Naive thymus-derived CD8-positive, alpha-beta T cell (primary cell): Measurements from ENCODE around the gene UBTD1. TPM values are rescaled to one million over a fixed set of nuclear protein-coding genes. Genes with fewer than 3 reads are reported as not detected.

Source experiments
- ATAC-seq, 2 donors: fragments of 150-1000 bp; cut with Tn5 transposase in 1 of 2; sonication (Bioruptor Pico), chemical (Tn5 transposase) in 1 of 2; 1 replicate in 1 of 2; 2 replicates in 1 of 2; pipeline ENCODE4 v1.10.0; 2021; ENCODE audit warnings: mild to moderate bottlenecking in 2 of 2, moderate library complexity in 2 of 2
- POLR2A ChIA-PET: fragments of 350-600 bp; sonication (Branson Sonifier 250); formaldehyde crosslinking; loops from one replicate; lab custom pipeline; 2021; ENCODE audit warnings: antibody characterized with exemption; lab: Charles Lee
- DNase-seq, 10 donors: peaks; one replicate each; pipeline versions ENCODE4 v3.0.0 to v3.0.0-alpha.2; 2020 to 2022
- H3K27ac Mint-ChIP-seq, 10 donors: one replicate each; pipeline ENCODE4 v1.8.0; 2020 to 2022; ENCODE audit warnings: mild to moderate bottlenecking in 10 of 10, mixed read lengths in 10 of 10, moderate library complexity in 4 of 10, inconsistent platforms in 1 of 10
- H3K27me3 Mint-ChIP-seq, 5 donors: one replicate each; pipeline ENCODE4 v1.8.0; 2021 to 2022; ENCODE audit warnings: mixed read lengths in 5 of 5
- H3K36me3 Mint-ChIP-seq, 3 donors: one replicate each; pipeline ENCODE4 v1.8.0; 2020 to 2022; ENCODE audit warnings: mixed read lengths in 3 of 3, mild to moderate bottlenecking in 2 of 3, inconsistent platforms in 1 of 3
- H3K4me1 Mint-ChIP-seq, 4 donors: one replicate each; pipeline ENCODE4 v1.8.0; 2021 to 2022; ENCODE audit warnings: mixed read lengths in 4 of 4
- H3K4me3 Mint-ChIP-seq, 10 donors: one replicate each; pipeline ENCODE4 v1.8.0; 2020 to 2022; ENCODE audit warnings: mild to moderate bottlenecking in 10 of 10, mixed read lengths in 10 of 10, moderate library complexity in 6 of 10, inconsistent platforms in 1 of 10
- H3K9me3 Mint-ChIP-seq, 9 donors: one replicate each; pipeline ENCODE4 v1.8.0; 2020 to 2022; ENCODE audit warnings: mixed read lengths in 9 of 9, mild to moderate bottlenecking in 3 of 9, inconsistent platforms in 1 of 9, moderate library complexity in 1 of 9
- polyA plus RNA-seq, 3 donors: library from polyadenylated mRNA; unstranded; fragments of 300-500 nt; fragmentation: Illumina TruSeq; gene quantifications; one replicate each; pipeline ENCODE4 v1.2.3, GENCODE V29; 2021
- total RNA-seq, 8 experiments: library from RNA in 2 of 8; stranded (reverse) in 2 of 8; gene quantifications; one replicate each; pipeline ENCODE4 v1.2.3 and lab custom pipeline; 2021 to 2026

The UBTD1 gene
- total and polyA plus RNA-seq, 5 experiments from 2014 or later, result 1.2 to 2.7 (median 1.6) TPM

GRCh38 chr10:97506199-97506991 lies 7.7 kb downstream of the UBTD1 start:
- no peak for DNase-seq
- no peak for ATAC-seq
- Mint-ChIP-seq H3K9me3 (no peaks in the 10 kb centered on the region), H3K27ac (peak overlapping the region in 1 of 10 donors; percentile 50), H3K4me1 (no peaks in the 10 kb centered on the region), H3K27me3 (peaks cover 0 to 19% (median 7%) of the 10 kb centered on the region in 5 donors), H3K36me3 (no peaks in the 10 kb centered on the region), H3K4me3 (no peak overlapping the region)
- POLR2A ChIA-PET, result no interaction called here

DNA sequence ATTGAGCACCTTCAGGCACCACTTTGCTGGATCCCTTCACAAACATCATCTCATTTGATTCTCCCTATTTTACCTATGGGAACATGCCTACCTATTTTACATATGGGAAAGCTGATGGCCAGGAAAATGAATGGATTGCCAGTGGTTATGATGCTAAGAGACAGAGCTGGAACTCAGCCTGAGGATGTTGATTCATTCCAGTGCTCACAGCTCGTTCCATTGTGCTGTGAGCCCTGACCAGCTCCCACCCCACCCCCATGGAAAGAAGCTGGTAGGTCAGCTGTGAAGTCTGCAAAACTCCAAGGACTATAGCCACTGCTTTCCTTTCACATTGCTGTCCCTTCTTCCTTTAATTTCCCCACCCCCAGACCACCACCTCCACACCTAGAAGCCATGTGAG lies 9.6 kb downstream of the UBTD1 start:
- H3K27ac Mint-ChIP-seq, result no peak overlapping the region
- no peak for ATAC-seq
- no peak overlapping the region for H3K4me3 Mint-ChIP-seq
- H3K36me3 Mint-ChIP-seq, result no peaks in the 10 kb centered on the region
- POLR2A ChIA-PET, result interaction anchor here (0.7 kb wide), 1 partner anchor 631 kb away, joined by 4 read pairs; no protein-coding TSS in a partner anchor
- no peak for DNase-seq
- H3K27me3 Mint-ChIP-seq, result peaks cover 0 to 6% (median 0%) of the 10 kb centered on the region in 5 donors
- no peaks in the 10 kb centered on the region for H3K9me3 Mint-ChIP-seq
- H3K4me1 Mint-ChIP-seq, result peaks cover 0 to 3% (median 0%) of the 10 kb centered on the region in 4 donors

DNA sequence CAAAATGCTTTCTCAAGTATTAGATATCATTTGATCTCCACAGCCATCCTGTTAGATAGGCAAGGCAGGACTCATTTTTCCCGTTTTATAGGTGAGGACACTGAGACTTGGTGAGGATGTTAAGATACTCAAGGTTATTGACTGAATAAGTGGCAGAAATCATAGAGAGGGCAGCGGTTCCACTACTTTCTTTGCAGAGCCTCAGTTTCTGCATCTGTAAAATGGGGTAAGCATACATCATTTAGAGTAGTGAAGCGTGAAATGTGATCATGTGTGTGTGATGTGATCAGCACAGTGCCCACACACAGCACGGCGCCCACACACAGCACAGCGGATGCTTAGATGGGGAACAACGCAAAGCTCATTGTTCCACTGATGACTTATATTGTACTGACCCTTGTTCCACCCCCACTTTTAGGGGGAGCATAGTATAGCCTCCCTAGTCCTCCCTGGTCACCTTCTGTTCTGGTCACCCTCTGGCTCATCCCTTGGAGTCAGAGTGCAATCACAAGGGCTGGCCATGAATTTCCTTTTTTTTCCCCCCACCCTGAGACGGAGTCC lies 10.5 kb downstream of the UBTD1 start:
- DNase-seq (no peak), ATAC-seq (no peak)
- Mint-ChIP-seq H3K27ac (no peak overlapping the region), H3K27me3 (peaks cover 0 to 6% (median 0%) of the 10 kb centered on the region in 5 donors), H3K4me3 (no peak overlapping the region), H3K4me1 (peaks cover 0 to 4% (median 0%) of the 10 kb centered on the region in 4 donors), H3K9me3 (no peaks in the 10 kb centered on the region), H3K36me3 (no peaks in the 10 kb centered on the region)
- POLR2A ChIA-PET, result no interaction called here

GRCh38 chr10:97510686-97511085 lies 12.0 kb downstream of the UBTD1 start:
- no peak for ATAC-seq
- Mint-ChIP-seq H3K9me3 (no peaks in the 10 kb centered on the region), H3K4me1 (peaks cover 0 to 4% (median 0%) of the 10 kb centered on the region in 4 donors), H3K27ac (no peak overlapping the region), H3K27me3 (peaks cover 0 to 10% (median 2%) of the 10 kb centered on the region in 5 donors), H3K4me3 (no peak overlapping the region), H3K36me3 (no peaks in the 10 kb centered on the region)
- POLR2A ChIA-PET, result no interaction called here
- DNase-seq, result no peak

DNA sequence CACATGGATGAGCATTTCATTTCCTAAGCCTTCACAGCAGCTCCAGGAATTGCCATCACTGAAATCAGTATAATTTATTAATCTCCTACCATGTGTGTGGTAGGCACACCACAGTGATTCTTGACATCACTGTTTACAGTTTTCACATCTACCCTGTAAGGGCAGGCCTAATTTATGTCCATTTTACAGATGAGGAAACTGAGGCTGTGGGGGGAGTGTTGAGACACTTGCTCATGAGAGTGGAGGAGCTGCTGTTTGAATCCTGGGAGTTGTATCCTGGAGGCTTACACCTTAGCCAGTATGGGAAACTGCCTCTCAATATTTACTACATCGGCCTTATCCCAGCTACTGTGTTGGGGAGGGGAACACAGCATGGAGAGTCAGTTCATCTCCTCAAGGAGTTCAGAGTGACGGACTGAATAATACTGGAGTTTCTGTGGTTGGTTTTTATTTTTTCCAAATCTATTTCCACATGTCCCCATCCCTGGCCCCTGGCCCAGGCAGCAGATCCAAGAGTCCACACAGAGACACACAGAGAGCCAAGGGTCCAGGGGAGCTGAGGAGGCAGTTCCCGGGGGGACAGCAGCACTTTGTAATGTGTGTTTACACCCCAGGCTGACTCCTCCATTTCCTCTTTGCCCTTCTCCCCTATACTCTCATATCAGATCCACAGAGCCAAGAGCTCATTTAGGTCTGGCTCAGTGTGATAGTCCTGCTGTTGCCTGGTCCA lies 13.2 kb downstream of the UBTD1 start:
- POLR2A ChIA-PET, result no interaction called here
- H3K36me3 Mint-ChIP-seq, result no peaks in the 10 kb centered on the region
- H3K27ac Mint-ChIP-seq, result no peak overlapping the region
- H3K27me3 Mint-ChIP-seq, result peaks cover 0 to 10% (median 1%) of the 10 kb centered on the region in 5 donors
- H3K9me3 Mint-ChIP-seq, result no peaks in the 10 kb centered on the region
- DNase-seq (no peak), ATAC-seq (no peak)
- H3K4me3 Mint-ChIP-seq, result no peak overlapping the region
- peaks cover 0 to 4% (median 0%) of the 10 kb centered on the region in 4 donors for H3K4me1 Mint-ChIP-seq

- ATAC-seq, result no peak
- POLR2A ChIA-PET, result no interaction called here
- Mint-ChIP-seq H3K36me3 (no peaks in the 10 kb centered on the region), H3K27ac (no peak overlapping the region), H3K9me3 (no peaks in the 10 kb centered on the region), H3K4me1 (peaks cover 0 to 4% (median 0%) of the 10 kb centered on the region in 4 donors), H3K27me3 (peaks cover 0 to 10% (median 4%) of the 10 kb centered on the region in 5 donors), H3K4me3 (no peak overlapping the region)
- DNase-seq, result no peak
These were observed 14.3 kb downstream of the UBTD1 start for GRCh38 chr10:97512993-97513392.

DNA sequence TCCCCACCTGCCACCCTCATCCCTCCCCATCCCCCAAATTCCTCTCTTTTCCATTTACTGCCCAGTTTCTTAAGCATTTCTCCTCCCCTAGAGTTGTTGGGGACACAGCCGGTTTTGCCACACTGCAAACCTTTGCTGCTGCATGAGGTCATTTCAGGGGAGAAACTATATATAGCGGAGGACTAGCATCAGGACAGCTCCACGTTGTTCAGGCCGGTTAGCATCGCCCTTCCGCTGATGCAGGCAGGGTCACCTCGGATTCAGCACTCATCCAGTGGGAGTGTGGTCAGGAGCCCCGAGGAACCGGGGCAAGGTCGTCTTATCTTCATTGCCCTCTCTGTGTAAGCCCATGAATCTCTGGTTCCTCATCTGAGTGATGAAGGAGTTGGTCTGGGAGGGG lies 15.6 kb downstream of the UBTD1 start:
- H3K9me3 Mint-ChIP-seq, result no peaks in the 10 kb centered on the region
- H3K36me3 Mint-ChIP-seq, result no peaks in the 10 kb centered on the region

GRCh38 chr10:97515271-97515978 lies 16.7 kb downstream of the UBTD1 start:
- no peaks in the 10 kb centered on the region for H3K36me3 Mint-ChIP-seq
- H3K27ac Mint-ChIP-seq, result peak overlapping the region in 1 of 10 donors; percentile 48
- H3K4me1 Mint-ChIP-seq, result peaks cover 0 to 4% (median 0%) of the 10 kb centered on the region in 4 donors
- POLR2A ChIA-PET, result no interaction called here
- peaks cover 0 to 10% (median 4%) of the 10 kb centered on the region in 5 donors for H3K27me3 Mint-ChIP-seq
- ATAC-seq (no peak), DNase-seq (no peak)
- H3K4me3 Mint-ChIP-seq, result no peak overlapping the region
- no peaks in the 10 kb centered on the region for H3K9me3 Mint-ChIP-seq

More for the DNA sequence above, 15.6 kb downstream of the UBTD1 start:
- POLR2A ChIA-PET, result no interaction called here
- ATAC-seq, result no peak
- Mint-ChIP-seq H3K27me3 (peaks cover 0 to 10% (median 4%) of the 10 kb centered on the region in 5 donors), H3K4me3 (no peak overlapping the region), H3K4me1 (peaks cover 0 to 4% (median 0%) of the 10 kb centered on the region in 4 donors), H3K27ac (no peak overlapping the region)
- no peak for DNase-seq

DNA sequence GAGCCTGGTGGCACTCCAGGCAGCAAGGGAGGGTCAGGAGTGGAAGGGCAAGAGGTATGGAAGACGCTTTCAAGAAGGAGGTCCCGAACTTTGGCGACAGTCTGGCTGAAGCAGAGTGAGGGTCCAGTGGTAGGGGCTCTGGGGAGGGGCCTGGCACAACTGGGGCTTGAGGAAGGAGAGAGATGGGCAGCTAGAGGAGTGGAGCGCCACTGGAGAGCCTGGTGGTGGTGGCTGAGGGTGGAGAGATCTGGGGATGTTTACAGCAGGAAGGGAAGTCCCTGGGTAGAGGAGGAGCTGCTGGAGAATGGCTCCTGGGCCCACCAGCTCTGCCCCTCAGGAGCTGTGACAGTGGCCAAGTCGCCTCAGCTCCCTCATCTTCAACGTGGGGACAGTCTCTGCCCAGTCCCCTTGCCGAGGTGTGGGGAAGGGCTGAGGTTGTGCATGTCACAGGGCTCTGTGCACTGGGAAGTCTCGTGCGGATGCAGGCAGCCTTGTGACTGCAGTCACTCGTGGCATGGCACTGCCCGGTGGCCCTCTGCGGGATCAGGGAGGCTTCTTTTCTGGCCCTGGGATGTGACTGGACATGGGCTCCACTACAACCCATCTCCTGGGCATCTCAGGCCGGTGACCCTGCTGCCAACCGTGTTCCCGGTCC lies 18.5 kb downstream of the UBTD1 start:
- Mint-ChIP-seq H3K9me3 (no peaks in the 10 kb centered on the region), H3K4me3 (no peak overlapping the region), H3K36me3 (no peaks in the 10 kb centered on the region), H3K4me1 (peaks cover 0 to 4% (median 0%) of the 10 kb centered on the region in 4 donors), H3K27me3 (peaks cover 0 to 13% (median 4%) of the 10 kb centered on the region in 5 donors), H3K27ac (peak overlapping the region in 1 of 10 donors; percentile 17)
- POLR2A ChIA-PET, result no interaction called here
- DNase-seq, result no peak
- ATAC-seq, result no peak

GRCh38 chr10:97517778-97518300 lies 19.1 kb downstream of the UBTD1 start:
- H3K9me3 Mint-ChIP-seq, result no peaks in the 10 kb centered on the region
- peak overlapping the region in 1 of 10 donors; percentile 63 for H3K27ac Mint-ChIP-seq
- ATAC-seq (no peak), DNase-seq (no peak)
- H3K27me3 Mint-ChIP-seq, result peaks cover 0 to 18% (median 8%) of the 10 kb centered on the region in 5 donors
- H3K4me1 Mint-ChIP-seq, result peaks cover 0 to 4% (median 0%) of the 10 kb centered on the region in 4 donors
- no peaks in the 10 kb centered on the region for H3K36me3 Mint-ChIP-seq
- H3K4me3 Mint-ChIP-seq, result no peak overlapping the region
- POLR2A ChIA-PET, result no interaction called here

GRCh38 chr10:97518301-97519043 lies 19.7 kb downstream of the UBTD1 start:
- Mint-ChIP-seq H3K9me3 (no peaks in the 10 kb centered on the region), H3K4me1 (no peaks in the 10 kb centered on the region), H3K27me3 (peaks cover 2 to 18% (median 9%) of the 10 kb centered on the region in 5 donors), H3K36me3 (no peaks in the 10 kb centered on the region), H3K4me3 (no peak overlapping the region), H3K27ac (peak overlapping the region in 2 of 10 donors; percentile 55 to 63)
- DNase-seq (no peak), ATAC-seq (no peak)
- POLR2A ChIA-PET, result no interaction called here
